RWPE2 (cell line): ENCODE results near the gene RPS5.

Source experiments
- ATAC-seq: fragments of 200-7000 bp; cut with Tn5 transposase; 3 replicates; pipeline ENCODE4 v1.9.1; 2021; ENCODE audit warnings: low read depth
- DNase-seq: peaks from one replicate; pipeline ENCODE4 v3.0.0-alpha.2; 2020; ENCODE audit warnings: low spot score
- H3K27ac ChIP-seq: fragments of 450-650 bp; 2 replicates; pipeline ENCODE4 v1.5.1; 2017; ENCODE audit warnings: mild to moderate bottlenecking; ENCODE audit not compliant: poor library complexity, severe bottlenecking
- H3K27me3 ChIP-seq: fragments of 250-450 bp; sonication (Bioruptor Pico); 2 replicates; pipeline ENCODE4 v1.5.1; 2021; ENCODE audit warnings: mild to moderate bottlenecking, moderate library complexity; ENCODE audit not compliant: insufficient read depth, poor library complexity, severe bottlenecking
- H3K36me3 ChIP-seq: fragments of 250-450 bp; sonication (Bioruptor Pico); 2 replicates; pipeline ENCODE4 v1.5.1; 2020; ENCODE audit warnings: low read depth, mild to moderate bottlenecking, moderate library complexity
- H3K4me1 ChIP-seq: fragments of 250-450 bp; sonication (Bioruptor Pico); 2 replicates; pipeline ENCODE4 v1.5.1; 2021; ENCODE audit warnings: mild to moderate bottlenecking, moderate library complexity; ENCODE audit not compliant: insufficient read depth, poor library complexity, severe bottlenecking
- H3K4me3 ChIP-seq: fragments of 250-450 bp; sonication (Bioruptor Pico); 2 replicates; pipeline ENCODE4 v1.5.1; 2021; ENCODE audit warnings: mild to moderate bottlenecking, moderate library complexity; ENCODE audit not compliant: severe bottlenecking
- H3K9me3 ChIP-seq: fragments of 250-450 bp; sonication (Bioruptor Pico); 2 replicates; pipeline ENCODE4 v1.5.1; 2021; ENCODE audit warnings: mild to moderate bottlenecking, moderate library complexity; ENCODE audit not compliant: severe bottlenecking
- CTCF ChIP-seq: fragments of 450-650 bp; IDR thresholded peaks from one replicate; pipeline ENCODE4 v1.5.1; 2017; ENCODE audit warnings: mild to moderate bottlenecking, moderate library complexity; ENCODE audit not compliant: poor library complexity, severe bottlenecking

RPS5 gene

DNA sequence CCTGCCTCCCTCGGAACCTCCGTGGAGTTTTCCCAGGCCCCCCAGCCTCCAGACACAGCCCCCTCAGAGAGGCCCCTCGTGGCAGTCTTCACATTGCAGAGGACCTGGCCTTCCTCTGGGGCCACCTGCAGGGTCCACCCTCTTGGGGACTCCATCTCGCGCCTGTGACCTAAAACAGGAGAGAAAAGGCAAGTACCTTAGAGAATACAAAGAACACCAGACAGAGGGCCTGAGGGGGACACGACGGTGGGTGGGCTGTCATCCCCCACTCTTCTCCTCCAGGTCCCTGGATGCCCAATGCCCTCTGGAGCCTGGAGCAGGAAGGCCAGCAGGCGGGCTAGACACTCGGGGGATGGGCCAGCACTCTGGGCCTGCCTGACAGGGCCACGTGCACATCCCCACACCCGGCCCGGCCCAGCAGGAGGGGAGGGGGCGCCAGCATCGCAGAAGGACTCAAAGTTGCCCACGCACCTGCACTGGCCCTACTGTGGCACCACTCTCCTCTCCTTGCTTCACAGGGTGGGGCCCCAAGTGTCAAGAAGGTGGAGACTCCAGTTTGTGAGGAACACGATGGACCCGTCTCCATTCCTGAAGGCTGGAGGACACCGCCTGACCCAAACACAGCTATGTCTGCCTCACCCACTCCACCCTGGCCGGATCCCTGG, 29.5 kb upstream of the RPS5 start:
- no peak for TF ChIP-seq CTCF
- no peak overlapping the region for H3K27ac ChIP-seq
- DNase-seq (no peak), ATAC-seq (no peak)
- H3K4me1 ChIP-seq = no peaks in the 10 kb centered on the region
- H3K4me3 ChIP-seq = no peak overlapping the region
- H3K27me3 ChIP-seq = no peaks in the 10 kb centered on the region
- no peaks in the 10 kb centered on the region for H3K9me3 ChIP-seq
- H3K36me3 ChIP-seq = no peaks in the 10 kb centered on the region

DNA sequence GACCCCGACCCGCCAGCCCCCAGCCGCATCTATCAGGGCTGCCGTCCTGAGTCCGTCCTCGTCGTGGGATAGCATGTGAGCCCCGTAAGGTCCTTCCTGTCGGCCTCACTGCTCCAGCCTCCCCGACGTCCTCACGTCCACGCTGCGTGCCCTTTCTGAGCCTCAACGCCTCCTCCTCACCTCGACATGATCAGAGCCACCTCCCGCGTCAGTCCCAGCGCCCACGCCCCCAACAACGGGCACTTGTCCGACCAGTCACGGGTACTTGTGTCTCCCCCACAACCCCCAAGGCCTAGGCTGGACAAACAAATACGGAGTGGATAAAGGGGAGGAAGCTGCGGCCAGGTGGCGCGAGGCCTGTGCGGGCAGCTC, 25.2 kb upstream of the RPS5 start:
- Histone ChIP-seq H3K27me3 (no peaks in the 10 kb centered on the region), H3K36me3 (no peaks in the 10 kb centered on the region), H3K9me3 (no peaks in the 10 kb centered on the region), H3K4me1 (no peaks in the 10 kb centered on the region), H3K27ac (peak overlapping the region; percentile 74), H3K4me3 (peak overlapping the region; percentile 47)
- ATAC-seq (peak; percentile 5), DNase-seq (no peak)
- no peak for TF ChIP-seq CTCF

GRCh38 chr19:58362272-58362994, 24.6 kb upstream of the RPS5 start, which contains the start of gene ZNF497:
ZNF497 (minus strand) TSS chr19:58362751; CDS start chr19:58357635, 5,116 bp downstream.
- peak; percentile 91 for ATAC-seq
- no peak for TF ChIP-seq CTCF

GRCh38 chr19:58364146-58364545, 22.9 kb upstream of the RPS5 start:
- DNase-seq (no peak), ATAC-seq (no peak)
- no peak overlapping the region for H3K27ac ChIP-seq

More at GRCh38 chr19:58362272-58362994, 24.6 kb upstream of the RPS5 start, which contains the start of gene ZNF497:
- H3K4me3 ChIP-seq = peak within 1 kb of the TSS; percentile 47
- no peaks in the 10 kb centered on the region for H3K9me3 ChIP-seq
- H3K27me3 ChIP-seq = no peaks in the 10 kb centered on the region
- H3K4me1 ChIP-seq = no peaks in the 10 kb centered on the region
- no peaks in the 10 kb centered on the region for H3K36me3 ChIP-seq
- DNase-seq = peak; percentile 92
- peak within 1 kb of the TSS; percentile 74 for H3K27ac ChIP-seq

More at GRCh38 chr19:58364146-58364545, 22.9 kb upstream of the RPS5 start:
- TF ChIP-seq CTCF = no peak
- Histone ChIP-seq H3K9me3 (no peaks in the 10 kb centered on the region), H3K36me3 (no peaks in the 10 kb centered on the region), H3K4me3 (no peak overlapping the region), H3K27me3 (no peaks in the 10 kb centered on the region), H3K4me1 (no peaks in the 10 kb centered on the region)
